ENCODE measurements around the gene CPO.
A peak's percentile ranks its signal among the peaks of the same experiment; 100 is the strongest.

Gene CPO

GRCh38 chr2:206974551-206974950 is 35.2 kb downstream of the CPO start:
- no peak for DNase-seq (ENCODE audit: low read depth in 2 of 2)

GRCh38 chr2:206978746-206979145 is 39.4 kb downstream of the CPO start:
- no peak for DNase-seq (ENCODE audit: low read depth in 2 of 2)

- DNase-seq (ENCODE audit: low read depth in 2 of 2), result no peak
Measured at GRCh38 chr2:206979365-206979764, 40.0 kb downstream of the CPO start.

- DNase-seq (ENCODE audit: low read depth in 2 of 2), result no peak
Measured at GRCh38 chr2:206979922-206980321, 40.6 kb downstream of the CPO start.

- no peak for DNase-seq (ENCODE audit: low read depth in 2 of 2)
Measured at GRCh38 chr2:206980413-206980812, 41.1 kb downstream of the CPO start.

GRCh38 chr2:206981086-206981674 is 41.9 kb downstream of the CPO start:
- DNase-seq (ENCODE audit: low read depth in 2 of 2), result no peak

- peak in 1 of 2 donors; percentile 17 for DNase-seq (ENCODE audit: low read depth in 2 of 2)
Measured at GRCh38 chr2:206981739-206982340, 42.5 kb downstream of the CPO start.

GRCh38 chr2:206982360-206982955 is 43.1 kb downstream of the CPO start:
- no peak for DNase-seq (ENCODE audit: low read depth in 2 of 2)

- DNase-seq (ENCODE audit: low read depth in 2 of 2), result no peak
Measured at GRCh38 chr2:206983161-206983859, 44.0 kb downstream of the CPO start.

- no peak for DNase-seq (ENCODE audit: low read depth in 2 of 2)
Measured at GRCh38 chr2:206984206-206984605, 44.9 kb downstream of the CPO start.

GRCh38 chr2:206986943-206987342 is 47.6 kb downstream of the CPO start:
- no peak for DNase-seq (ENCODE audit: low read depth in 2 of 2)

GRCh38 chr2:206987810-206988209 is 48.5 kb downstream of the CPO start:
- DNase-seq (ENCODE audit: low read depth in 2 of 2), result no peak

GRCh38 chr2:206988884-206989283 is 49.6 kb downstream of the CPO start:
- DNase-seq (ENCODE audit: low read depth in 2 of 2), result no peak

- no peak for DNase-seq (ENCODE audit: low read depth in 2 of 2)
Measured at GRCh38 chr2:206989311-206989710, 50.0 kb downstream of the CPO start.

- DNase-seq (ENCODE audit: low read depth in 2 of 2), result no peak
Measured at GRCh38 chr2:206990360-206990759, 51.0 kb downstream of the CPO start.

GRCh38 chr2:206991070-206991469 is 51.8 kb downstream of the CPO start:
- DNase-seq (ENCODE audit: low read depth in 2 of 2), result no peak

GRCh38 chr2:206993396-206993911 is 54.1 kb downstream of the CPO start:
- DNase-seq (ENCODE audit: low read depth in 2 of 2), result no peak

GRCh38 chr2:206993964-206994363 is 54.6 kb downstream of the CPO start:
- no peak for DNase-seq (ENCODE audit: low read depth in 2 of 2)

- no peak for DNase-seq (ENCODE audit: low read depth in 2 of 2)
Measured at GRCh38 chr2:206996556-206997065, 57.3 kb downstream of the CPO start.

GRCh38 chr2:207008105-207008990 is 69.0 kb downstream of the CPO start:
- no peak for DNase-seq (ENCODE audit: low read depth in 2 of 2)

- no peak for DNase-seq (ENCODE audit: low read depth in 2 of 2)
Measured at GRCh38 chr2:207012461-207012860, 73.1 kb downstream of the CPO start.

All from stimulated activated CD4-positive, alpha-beta T cell treated with anti-CD3 and anti-CD28 coated beads, Interleukin-1b, Interleukin-23, amount 100 ng/mL, for 1 hour (primary cell).